Stimulated activated CD4-positive, alpha-beta T cell treated with anti-CD3 and anti-CD28 coated beads, TNF-alpha, amount 100 ng/mL, for 48 hours (primary cell): ENCODE measurements around the gene CORO2B.
"Not testable (repeated sequence)": the region's sequence is repeated elsewhere in the genome, so short reads cannot be mapped to it uniquely, and the experiment has no call there.

ENCODE experiments used
- DNase-seq, 3 donors: peaks; one replicate each; pipeline ENCODE4 v3.0.0-alpha.2; 2020; ENCODE audit warnings: low read depth in 3 of 3

Gene CORO2B

DNA sequence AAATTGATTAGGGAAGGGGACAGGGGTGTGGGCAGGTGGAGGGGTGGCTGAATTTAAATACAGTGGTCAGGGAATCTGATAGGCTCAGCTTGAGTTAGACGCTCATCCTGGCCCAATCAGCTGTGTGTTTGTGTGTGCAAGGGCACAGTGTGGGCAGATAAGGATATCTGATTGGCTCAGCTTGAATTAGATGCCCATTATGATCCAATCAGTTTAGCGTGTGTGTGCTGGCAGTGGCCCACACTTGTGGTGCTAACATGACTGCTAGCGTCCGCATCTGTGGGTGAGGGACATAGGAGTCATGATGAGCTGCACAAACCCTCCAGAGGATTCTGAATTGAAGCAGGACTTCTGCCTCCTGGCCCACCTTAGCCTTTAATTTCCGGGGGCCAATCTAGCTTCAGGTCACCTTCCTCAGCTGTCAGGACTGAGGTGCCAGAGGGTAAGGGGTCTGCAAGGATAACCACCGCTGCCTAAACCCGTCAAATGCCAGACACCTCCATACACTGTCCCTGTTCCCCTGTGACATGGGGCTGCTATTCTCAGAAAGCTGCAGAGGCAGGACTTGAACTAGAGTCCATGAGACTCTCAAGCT is 97.3 kb downstream of the CORO2B start:
- no peak for DNase-seq

DNA sequence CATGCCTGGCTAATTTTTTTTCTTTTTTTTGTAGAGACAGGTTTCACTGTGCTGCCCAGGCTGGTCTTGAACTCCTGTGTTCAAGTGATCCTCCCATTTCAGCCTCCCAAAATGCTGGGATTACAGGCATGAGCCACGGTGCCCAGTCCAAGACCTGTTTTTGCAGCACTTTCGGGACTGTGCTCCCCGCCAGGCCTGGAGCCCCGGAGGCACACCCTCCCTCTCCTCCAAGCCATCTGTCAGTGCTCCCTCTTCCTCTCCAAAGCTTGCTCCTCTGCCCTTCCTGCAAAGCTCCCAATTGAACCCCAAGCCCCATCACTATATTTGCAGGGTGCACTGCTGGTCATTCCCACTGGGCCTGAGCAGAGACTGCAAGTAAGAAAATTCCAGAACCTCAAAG is 98.1 kb downstream of the CORO2B start:
- DNase-seq = no peak

DNA sequence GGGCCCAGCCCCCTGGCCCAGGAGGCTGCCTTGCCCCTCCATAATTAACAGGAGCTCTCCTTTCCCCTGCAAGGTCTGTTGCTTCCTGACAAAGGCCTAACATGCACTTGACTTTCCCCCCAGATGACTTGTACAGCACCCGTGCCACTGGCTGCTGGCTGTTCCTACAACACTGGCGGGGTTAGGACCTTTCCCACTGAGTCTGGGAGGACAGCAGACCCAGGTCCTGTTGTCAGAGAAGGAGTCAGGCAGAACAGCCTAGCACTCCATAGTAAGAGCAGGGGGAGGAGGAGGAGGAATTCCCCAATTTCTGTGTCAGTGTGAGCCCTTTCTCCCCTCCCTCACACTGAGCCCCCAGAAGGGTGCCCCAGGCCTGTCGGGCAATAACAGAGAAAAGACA is 99.2 kb downstream of the CORO2B start:
- DNase-seq = no peak

DNA sequence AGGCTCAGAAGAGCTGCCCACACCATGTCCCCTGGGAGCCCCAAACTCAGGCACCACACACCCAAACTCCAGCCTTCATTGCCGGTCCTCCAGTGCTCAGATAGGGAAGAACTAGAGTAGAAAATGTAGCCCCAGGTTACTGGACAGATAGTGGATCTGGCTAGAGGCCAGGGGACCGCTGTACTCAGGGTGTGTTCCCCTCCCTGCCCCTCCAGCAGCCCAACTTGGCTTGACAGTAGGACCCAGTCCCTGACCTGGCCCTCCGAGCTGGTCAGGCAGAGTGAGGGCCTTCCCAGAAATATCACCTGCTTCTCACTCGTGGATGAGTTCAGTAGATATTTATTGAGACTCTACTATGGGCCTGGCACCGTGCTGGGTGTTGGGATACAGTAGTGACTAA is 100.0 kb downstream of the CORO2B start:
- DNase-seq = no peak

DNA sequence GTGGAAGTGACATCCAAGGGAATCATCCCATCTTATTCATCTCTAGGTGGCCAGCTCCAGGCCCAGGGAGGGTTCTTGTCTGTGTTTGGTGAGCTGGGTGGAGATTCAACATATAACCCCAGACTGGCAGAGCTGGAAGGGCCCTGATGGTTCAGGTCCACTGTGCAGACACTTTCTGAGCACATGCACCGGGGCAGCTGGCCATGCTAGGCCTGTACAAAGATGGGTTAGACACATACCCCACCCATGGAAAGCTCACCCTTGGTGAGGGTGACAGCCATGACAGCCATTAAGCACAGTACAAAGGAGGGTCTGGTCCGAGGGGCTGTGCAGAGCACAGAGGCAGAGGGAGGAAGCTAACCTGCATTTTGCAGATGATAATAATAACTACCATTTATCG is 100.4 kb downstream of the CORO2B start:
- no peak for DNase-seq

DNA sequence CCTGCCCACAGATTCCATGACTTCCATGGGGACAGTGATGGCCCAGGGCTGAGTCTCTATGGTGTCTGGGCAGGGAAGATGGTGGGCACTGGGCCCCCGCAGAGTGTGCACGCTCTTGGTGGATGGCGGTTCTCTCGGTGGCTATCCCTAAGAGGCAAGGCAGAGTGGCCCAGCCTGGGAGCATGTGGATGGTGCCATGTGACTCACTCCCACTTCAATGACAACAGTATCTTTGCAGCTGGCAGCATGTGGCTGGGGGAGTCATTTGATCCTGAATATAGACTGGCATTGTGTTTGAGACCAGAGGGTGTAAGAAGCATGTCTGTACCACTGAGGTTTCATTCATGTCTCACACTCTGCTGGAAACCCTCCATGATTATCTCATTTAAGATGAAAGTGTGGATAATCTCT is 101.2 kb downstream of the CORO2B start:
- no peak for DNase-seq

DNA sequence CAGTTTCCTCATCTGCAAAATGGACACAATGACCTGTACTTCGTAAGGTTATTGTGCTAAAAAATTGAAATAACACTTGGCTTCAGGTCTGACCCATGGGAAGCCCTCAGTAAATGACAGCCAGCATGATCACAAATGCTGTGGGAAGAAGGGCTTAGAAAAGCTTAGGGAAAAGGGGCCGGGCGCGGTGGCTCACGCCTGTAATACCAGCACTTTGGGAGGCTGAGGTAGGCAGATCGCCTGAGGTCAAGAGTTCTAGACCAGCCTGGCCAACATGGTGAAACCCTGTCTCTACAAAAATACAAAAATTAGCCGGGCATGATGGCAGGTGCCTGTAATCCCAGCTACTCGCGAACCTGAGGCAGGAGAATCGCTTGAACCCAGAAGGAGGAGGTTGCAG is 102.0 kb downstream of the CORO2B start:
- DNase-seq = not testable (repeated sequence)

DNA sequence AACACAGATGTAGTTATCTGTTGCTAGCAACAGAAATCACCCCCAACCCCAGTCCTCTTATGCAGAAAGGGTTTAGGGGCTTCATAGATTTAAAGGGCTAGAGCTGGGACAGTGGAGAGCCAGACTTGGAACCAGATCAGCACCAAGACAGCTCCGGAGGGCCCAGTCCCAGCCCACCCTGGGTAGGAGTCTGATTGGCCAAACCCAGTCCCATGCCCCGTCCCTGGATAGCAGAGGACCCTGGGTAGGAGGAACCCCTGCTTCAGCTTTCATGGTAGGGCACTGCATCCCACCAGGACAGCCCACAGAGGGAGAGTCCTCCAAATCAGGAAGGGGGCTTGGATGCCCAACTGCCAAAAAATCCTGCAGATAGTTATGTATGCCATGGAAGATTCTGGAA is 103.0 kb downstream of the CORO2B start:
- no peak for DNase-seq

DNA sequence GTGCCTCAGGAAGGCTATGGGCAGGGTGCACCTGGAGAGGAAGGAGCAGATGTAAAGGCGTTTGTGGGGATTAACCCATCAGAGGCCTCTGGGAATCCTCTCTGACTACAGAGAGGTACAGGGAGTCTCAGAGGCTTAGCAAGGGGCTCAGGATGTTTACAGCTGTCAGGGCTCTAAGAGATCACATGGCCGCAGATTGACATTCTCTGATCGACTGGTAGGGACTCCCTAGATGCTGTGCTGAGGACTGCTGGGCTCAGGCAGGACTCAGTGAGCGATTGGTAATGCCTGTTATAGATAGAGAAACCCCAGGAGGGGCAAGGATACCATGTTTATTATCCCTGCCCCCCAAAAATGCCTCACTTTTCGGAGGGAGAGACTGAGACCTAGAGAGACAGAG is 103.5 kb downstream of the CORO2B start:
- DNase-seq = no peak

DNA sequence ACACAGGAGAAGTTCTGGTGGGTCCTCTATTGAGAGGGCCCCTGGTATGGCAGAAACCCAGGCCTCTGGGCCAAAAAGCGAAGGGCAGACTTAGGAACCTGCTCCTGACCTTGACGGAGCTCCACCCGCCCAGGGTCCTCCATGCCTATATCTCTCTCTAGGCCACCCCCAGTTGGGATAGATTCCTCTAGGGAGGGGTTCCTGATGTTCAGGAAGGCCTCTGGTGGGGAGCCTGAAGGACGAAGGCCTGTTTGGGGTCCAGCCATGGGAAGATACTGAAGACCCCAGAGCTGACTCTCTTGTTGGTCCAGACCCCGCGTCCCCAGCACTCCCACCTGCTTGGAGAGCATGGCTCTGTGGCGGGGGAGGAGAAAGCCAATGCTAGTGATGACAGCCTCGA is 104.2 kb downstream of the CORO2B start:
- no peak for DNase-seq

DNA sequence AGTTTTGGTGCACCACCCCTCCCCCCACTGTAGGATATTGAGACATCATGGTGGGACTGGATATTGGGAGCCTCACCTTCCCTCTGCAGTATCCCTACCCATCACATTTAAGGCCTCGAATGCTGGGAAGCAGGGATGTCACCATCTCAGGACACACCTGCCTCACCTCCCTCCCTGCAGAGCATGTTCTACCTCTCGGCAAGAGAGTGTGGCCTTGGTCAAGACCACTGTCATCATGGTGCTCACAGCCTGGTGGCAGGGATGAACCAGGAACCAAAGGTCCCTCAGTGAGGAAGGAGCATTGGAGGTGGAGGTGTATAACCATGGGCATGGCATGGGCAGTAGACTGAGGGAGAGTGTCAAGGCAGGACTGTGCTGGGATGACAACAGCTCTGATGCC is 104.8 kb downstream of the CORO2B start:
- no peak for DNase-seq

DNA sequence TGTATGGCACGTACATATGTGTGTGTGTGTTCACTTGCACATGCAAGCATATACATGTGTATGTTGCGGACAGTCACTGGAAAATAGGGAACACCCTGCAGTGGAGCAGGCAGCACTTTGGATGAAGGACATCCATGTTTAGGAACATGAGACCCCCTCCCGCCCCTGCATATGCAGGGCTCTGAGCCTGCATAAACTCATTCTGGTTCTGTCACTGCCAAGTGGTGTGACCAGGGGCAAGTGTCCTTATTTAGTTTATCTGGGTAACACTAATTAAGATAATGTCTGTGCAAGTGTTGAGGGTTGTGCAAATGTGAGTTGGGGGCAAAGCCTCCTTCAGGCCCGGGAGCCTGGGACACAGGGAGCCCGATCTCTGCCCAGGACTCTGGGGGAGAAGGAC is 105.7 kb downstream of the CORO2B start:
- DNase-seq = no peak

DNA sequence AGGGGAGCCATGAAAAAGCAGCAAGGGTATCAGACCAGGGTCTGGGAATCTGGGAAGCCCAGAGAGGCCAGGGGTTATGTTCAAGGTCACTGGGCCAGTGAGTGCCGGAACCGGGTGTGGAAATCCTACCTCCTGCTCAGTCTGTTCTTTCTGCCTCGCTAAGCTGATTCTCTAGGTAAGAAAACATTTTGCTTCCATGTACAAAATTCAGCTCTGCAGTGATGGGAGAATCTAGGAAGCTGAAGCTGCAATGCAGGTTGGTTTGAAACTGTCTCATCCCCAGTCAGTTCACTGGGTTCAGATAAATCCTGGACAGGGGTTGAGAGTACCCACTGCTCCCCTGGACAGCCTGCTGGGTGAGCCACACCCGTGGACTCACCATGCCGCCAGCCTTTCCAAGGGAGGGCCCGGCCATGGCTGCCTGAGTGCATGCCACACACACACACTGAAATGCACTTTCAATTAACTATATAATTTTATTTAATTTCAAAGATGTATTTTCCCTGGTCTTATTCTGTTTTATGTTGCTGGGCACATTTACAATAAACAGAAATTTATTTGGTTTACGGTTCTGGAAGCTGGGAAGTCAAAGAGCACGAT is 108.4 kb downstream of the CORO2B start:
- DNase-seq = no peak

DNA sequence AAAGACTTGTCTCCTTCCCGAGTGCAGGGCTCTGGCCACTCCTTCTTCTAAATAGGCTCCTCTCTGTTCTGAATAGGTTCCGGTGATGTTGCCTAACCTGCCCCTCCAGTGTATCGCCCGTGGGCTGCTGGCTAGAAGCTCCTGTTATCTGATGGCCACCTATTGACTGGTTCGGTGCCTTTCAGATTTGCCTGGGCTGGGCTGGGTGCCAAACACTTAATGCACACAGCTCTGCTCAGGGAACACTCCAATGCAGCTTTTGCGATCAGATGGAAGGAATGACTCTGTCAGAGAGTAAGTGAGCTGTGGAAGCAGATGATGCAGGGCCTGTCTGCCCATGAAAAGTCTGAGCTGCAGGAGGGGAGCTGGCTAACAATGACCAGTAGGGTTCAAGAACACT is 112.9 kb downstream of the CORO2B start:
- no peak for DNase-seq

DNA sequence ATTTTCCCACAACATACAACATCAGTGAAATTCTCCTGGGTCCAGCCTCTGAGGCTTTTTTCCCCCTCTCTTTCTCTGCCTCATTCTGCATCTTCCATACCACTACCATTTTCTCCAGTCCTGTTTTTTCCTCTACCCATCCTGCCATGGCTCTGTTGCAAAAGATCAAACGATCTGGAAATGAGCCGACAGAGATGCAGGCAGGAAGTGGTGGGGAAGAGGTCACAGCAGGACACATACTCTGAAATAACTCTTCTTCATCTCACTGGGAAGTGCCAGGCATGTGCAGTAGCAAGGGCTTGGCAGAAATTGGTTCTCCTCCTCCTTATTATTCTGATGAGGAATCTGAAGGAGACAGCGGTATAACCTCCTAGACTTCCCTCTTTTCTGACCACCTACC is 114.3 kb downstream of the CORO2B start:
- DNase-seq = no peak

DNA sequence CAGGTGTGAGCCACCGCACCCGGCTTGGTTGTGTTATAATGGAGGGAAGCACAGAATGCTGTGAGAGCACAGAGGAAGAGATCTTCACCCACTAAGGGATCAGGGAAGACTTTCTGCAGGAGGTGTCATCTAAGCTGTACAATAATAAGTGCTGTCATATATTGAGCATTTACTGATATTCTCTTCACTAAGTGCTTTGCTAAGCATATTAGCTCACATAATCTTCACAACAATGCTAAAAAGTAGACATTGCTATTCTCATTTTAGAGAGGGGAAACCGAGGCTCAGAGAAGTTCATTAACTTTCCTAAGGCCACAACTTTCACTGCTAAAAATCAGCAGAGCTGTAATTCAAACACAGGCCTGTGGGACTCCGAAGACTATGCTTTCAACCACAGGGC is 115.3 kb downstream of the CORO2B start:
- DNase-seq = no peak

DNA sequence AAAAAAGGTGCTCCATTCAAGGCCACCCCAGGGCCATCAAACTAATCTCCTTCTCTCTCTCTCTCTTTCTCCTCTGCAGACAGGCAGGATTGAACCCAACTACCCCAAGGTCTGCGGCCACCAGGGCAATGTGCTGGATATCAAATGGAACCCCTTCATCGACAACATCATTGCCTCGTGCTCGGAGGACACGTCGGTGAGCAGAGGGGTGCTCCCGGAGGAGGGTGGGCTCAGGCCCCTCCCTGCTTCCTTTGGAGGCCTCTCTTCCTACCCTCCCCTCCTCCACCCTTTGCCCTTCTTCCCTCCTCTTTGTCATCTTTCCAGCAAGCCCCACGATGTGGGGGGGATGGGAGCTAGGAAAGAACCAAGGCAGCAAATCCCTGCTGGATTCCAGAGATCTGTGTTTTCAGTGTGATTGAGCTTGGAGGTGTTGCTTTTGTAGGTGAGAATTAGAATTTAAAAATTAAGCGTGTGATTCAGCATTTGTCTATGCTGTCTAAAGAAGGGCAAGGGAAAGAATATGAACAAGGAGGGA is 116.3 kb downstream of the CORO2B start:
- DNase-seq = no peak

DNA sequence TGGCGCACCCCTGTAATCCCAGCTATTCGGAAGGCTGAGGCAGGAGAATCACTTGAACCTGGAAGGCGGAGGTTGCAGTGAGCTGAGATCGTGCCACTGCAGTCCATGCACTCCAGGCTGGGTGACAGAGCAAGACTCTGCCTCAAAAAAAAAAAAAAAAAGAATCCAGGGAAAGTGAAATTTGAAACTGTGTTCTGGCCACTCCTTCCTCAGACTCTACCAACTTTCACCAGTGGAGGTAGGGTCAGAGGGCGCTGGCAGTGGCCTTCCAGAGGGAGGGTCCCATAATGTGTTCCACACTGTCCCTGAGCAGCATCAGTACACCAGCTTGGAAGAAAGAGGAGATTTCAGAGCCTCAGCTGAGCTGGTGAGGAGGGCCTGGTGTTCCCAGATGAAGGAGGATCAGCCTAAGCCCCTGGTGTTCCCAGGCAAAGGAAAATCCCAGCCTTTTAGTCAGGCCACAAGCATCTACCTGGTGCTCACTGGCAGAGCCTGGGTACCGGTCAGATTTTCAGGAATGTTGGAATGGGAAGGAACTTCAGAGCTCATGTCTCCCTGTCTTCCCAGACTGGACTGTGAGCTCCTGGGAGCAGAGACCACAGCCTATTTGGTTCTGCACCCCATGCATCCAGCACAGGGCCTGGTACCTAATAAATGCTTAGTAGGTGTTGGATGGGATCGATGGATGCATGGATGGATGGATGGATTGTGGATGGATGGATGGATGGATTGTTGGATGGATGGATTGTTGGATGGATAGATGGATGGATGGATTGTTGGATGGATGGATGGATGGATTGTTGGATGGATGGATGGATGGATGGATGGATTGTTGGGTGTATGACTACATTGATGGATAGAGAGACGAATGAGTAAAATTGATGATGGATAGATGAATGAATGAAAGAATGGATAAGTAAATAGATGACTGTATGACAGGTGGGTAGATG is 117.9 kb downstream of the CORO2B start:
- DNase-seq = no peak

DNA sequence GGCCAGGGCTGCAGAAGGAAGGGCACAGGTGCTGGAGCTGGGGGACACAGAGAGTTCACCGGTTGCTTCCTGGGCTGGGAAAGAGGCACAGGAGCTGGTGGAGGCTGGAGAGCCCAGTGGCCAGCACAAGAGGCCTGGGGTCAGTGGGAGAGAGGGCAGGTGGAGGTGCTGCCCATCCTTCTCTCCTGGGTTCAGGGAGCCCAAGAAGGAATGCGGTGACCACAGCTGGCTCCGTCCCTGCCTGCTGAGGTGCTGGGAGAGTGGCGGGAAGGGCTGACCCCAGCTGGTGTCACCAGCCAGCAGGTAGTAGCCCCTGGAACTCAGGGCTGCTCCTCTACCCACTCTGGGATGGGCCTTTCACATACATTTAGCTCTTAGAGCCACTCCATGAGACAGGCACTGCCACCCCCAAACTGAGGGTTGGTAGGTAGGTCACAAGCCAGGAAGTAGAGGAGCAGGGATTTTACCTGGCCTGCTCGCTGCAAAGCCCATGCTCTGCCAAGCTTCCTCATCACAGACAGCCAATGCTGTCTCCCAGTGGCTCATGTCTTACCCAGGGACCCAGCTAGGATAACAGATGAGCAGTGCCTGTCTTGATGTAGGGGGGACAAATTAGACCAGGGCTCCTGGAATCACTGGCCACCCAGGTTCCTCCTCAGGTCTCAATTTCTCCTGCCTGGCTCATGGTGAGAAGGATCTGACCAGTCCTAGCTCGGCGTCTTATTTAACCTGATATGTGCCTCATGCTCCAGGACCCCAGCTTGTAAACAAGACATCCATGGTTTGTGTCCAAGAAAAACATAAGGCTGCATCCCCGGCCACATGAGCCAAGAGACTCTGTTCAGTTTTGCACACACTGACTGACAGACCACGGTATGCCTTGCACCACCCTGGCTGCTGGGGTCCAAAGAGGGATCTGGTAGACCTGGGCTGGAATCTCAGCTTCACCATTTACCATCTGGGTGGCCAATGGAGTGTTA is 119.2 kb downstream of the CORO2B start:
- DNase-seq = no peak

DNA sequence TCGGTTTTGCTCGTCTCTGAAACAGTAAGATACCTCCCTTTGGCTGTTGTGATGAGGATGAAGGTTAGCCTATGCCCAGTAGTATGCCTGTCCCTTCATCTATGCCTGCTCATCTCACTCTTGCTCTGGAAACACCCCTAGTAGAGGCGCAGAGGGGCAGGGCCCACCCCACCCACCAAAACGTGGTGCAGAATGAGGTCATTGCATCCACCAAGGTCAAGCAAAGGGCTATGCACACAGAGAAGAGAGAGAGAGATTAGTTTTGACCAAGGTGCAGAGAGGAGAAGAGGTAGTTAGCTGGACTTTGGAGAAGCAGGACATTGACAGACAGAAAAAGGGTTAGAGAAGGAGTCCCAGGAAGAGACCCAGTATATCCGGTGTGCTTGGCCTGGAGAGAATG is 119.9 kb downstream of the CORO2B start:
- no peak for DNase-seq

DNA sequence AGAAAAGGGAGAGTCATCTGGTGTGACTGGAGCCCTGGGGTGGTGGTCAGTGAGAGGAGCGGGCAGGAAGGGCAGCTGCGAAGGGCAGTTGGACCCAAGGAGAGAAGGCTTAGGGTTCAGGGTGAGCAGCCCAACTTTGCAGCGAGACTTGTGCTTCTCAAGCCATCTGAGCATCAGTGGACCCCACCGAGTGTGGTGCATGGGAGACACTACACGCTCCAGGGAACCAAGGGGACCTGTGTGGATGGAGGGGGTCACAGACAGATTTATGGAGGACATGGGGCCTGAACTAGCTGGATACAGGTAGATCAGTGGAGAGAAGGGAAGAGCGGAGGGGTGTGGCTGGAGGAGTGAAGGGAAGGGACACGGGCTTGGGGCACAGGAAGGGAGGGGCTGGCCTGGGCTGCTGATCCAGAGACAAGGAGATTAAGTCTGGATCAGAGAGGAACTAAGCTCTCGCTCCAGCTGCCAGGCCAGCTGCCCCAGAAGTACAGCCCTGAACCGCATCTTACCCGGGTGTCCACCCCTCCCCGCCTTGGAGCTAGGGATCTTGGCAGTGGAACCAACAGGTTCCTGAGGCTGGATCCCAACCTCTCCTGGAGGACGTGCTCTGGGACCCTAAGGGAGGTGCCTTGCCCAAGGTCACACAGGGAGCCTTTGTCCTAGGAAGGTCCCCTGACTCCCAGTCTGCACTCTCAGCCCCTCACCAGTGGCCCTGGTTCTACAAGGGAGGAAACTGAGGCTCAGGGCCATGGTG is 120.5 kb downstream of the CORO2B start:
- no peak for DNase-seq
